ENCODE data around the gene SLIT3. TPM values are rescaled to one million over a fixed set of nuclear protein-coding genes. Genes with fewer than 3 reads are reported as not detected.

The SLIT3 gene
- total RNA-seq, 1 experiment from 2014 or later = not detected

GRCh38 chr5:168995024-168995423 lies 305.9 kb downstream of the SLIT3 start:
- Histone ChIP-seq H3K9me2 (ENCODE audit: insufficient read depth) (no peaks in the 10 kb centered on the region), H3K79me2 (ENCODE audit: low read depth) (no peaks in the 10 kb centered on the region), H3K4me2 (no peak overlapping the region), H3K4me1 (replicated peaks; ENCODE audit: insufficient read depth) (no peaks in the 10 kb centered on the region), H3F3A (ENCODE audit: insufficient read depth, low read depth) (no peaks in the 10 kb centered on the region), H3K27me3 (ENCODE audit: insufficient read depth, low read depth) (peaks cover 64% of the 10 kb centered on the region), H3K9me3 (ENCODE audit: insufficient read depth, low read depth) (no peaks in the 10 kb centered on the region), H2AFZ (no peak overlapping the region), H4K20me1 (ENCODE audit: insufficient read depth) (no peaks in the 10 kb centered on the region), H3K27ac (no peak overlapping the region), H3K4me3 (no peak overlapping the region), H3K36me3 (ENCODE audit: low read depth) (no peaks in the 10 kb centered on the region)
- no peak for DNase-seq
- CTCF ChIA-PET = no interaction called here
- TF ChIP-seq CTCF (conservative IDR thresholded peaks at IDR 0.05) (no peak), EZH2 (IDR thresholded peaks at IDR 0.05; ENCODE audit: low read depth) (no peak)
- intact Hi-C loops (cut with micrococcal nuclease; ENCODE audit: unreplicated experiment) = no loop called here
- no TSS peak for BruUV-seq (replicated peaks)
- POLR2A ChIA-PET (ENCODE audit: unreplicated experiment) = no interaction called here

- H3K9me3 ChIP-seq (ENCODE audit: insufficient read depth, low read depth) = no peaks in the 10 kb centered on the region
- H4K20me1 ChIP-seq (ENCODE audit: insufficient read depth) = no peaks in the 10 kb centered on the region
- no peak for DNase-seq
- POLR2A ChIA-PET (ENCODE audit: unreplicated experiment) = no interaction called here
- no peaks in the 10 kb centered on the region for H3K4me1 ChIP-seq (replicated peaks; ENCODE audit: insufficient read depth)
- no TSS peak for BruUV-seq (replicated peaks)
- H3K79me2 ChIP-seq (ENCODE audit: low read depth) = no peaks in the 10 kb centered on the region
- no peaks in the 10 kb centered on the region for H3F3A ChIP-seq (ENCODE audit: insufficient read depth, low read depth)
- no peaks in the 10 kb centered on the region for H3K9me2 ChIP-seq (ENCODE audit: insufficient read depth)
- no peak overlapping the region for H3K4me2 ChIP-seq
- no peak overlapping the region for H2AFZ ChIP-seq
- H3K27ac ChIP-seq = no peak overlapping the region
- no peak overlapping the region for H3K4me3 ChIP-seq
- CTCF ChIA-PET = no interaction called here
- intact Hi-C loops (cut with micrococcal nuclease; ENCODE audit: unreplicated experiment) = no loop called here
- no peaks in the 10 kb centered on the region for H3K36me3 ChIP-seq (ENCODE audit: low read depth)
- no peak for TF ChIP-seq CTCF (conservative IDR thresholded peaks at IDR 0.05)
- TF ChIP-seq EZH2 (IDR thresholded peaks at IDR 0.05; ENCODE audit: low read depth) = no peak
- peaks cover 65% of the 10 kb centered on the region for H3K27me3 ChIP-seq (ENCODE audit: insufficient read depth, low read depth)
Measured at GRCh38 chr5:168992687-168993086, 308.3 kb downstream of the SLIT3 start.

- no peak overlapping the region for H3K4me3 ChIP-seq
- no peaks in the 10 kb centered on the region for H3K9me3 ChIP-seq (ENCODE audit: insufficient read depth, low read depth)
- H3K79me2 ChIP-seq (ENCODE audit: low read depth) = no peaks in the 10 kb centered on the region
- no peaks in the 10 kb centered on the region for H3K9me2 ChIP-seq (ENCODE audit: insufficient read depth)
- H3K36me3 ChIP-seq (ENCODE audit: low read depth) = no peaks in the 10 kb centered on the region
- H3K27ac ChIP-seq = no peak overlapping the region
- intact Hi-C loops (cut with micrococcal nuclease; ENCODE audit: unreplicated experiment) = no loop called here
- no peaks in the 10 kb centered on the region for H4K20me1 ChIP-seq (ENCODE audit: insufficient read depth)
- H3K4me2 ChIP-seq = no peak overlapping the region
- TF ChIP-seq CTCF (conservative IDR thresholded peaks at IDR 0.05) (no peak), EZH2 (IDR thresholded peaks at IDR 0.05; ENCODE audit: low read depth) (no peak)
- BruUV-seq (replicated peaks) = no TSS peak
- no peaks in the 10 kb centered on the region for H3K4me1 ChIP-seq (replicated peaks; ENCODE audit: insufficient read depth)
- H3F3A ChIP-seq (ENCODE audit: insufficient read depth, low read depth) = no peaks in the 10 kb centered on the region
- ChIA-PET POLR2A (ENCODE audit: unreplicated experiment) (no interaction called here), CTCF (no interaction called here)
- H3K27me3 ChIP-seq (ENCODE audit: insufficient read depth, low read depth) = peaks cover 65% of the 10 kb centered on the region
- H2AFZ ChIP-seq = no peak overlapping the region
- DNase-seq = no peak
Measured at GRCh38 chr5:168992016-168992415, 308.9 kb downstream of the SLIT3 start.

Measured in PC-9 (cell line).